K562 (cell line): ENCODE data around the gene OR4S1. TPM values are rescaled to one million over a fixed set of nuclear protein-coding genes. Genes with fewer than 3 reads are reported as not detected.
"Not testable (repeated sequence)": the region's sequence is repeated elsewhere in the genome, so short reads cannot be mapped to it uniquely, and the experiment has no call there.

Experiments
- ATAC-seq: fragments of 200-7000 bp; cut with Tn5 transposase; 3 replicates; pipeline ENCODE4 v1.9.1; 2020; ENCODE audit warnings: moderate library complexity
- BruUV-seq: library from RNA; stranded (reverse); fragments of 400-500 nt; replicated peaks from 2 replicates; lab custom pipeline; 2021; lab: Mats Ljungman, UMichigan
- CTCF ChIA-PET: fragments of 300-600 bp; formaldehyde crosslinking; extraction: SDS; loops from one replicate; lab custom pipeline; 2021; ENCODE audit warnings: low intra/inter-chr PET ratio; lab: Yijun Ruan, JAX
- POLR2A ChIA-PET: fragments of 300-600, 350-650 bp; sonication (Branson Sonifier 250); formaldehyde crosslinking; extraction: SDS; loops from one replicate; lab custom pipeline; 2021; ENCODE audit warnings: antibody characterized with exemption, inconsistent platforms; lab: Yijun Ruan, JAX
- DNase-seq, 4 experiments: peaks; one replicate each; pipeline versions ENCODE4 v3.0.0 to v3.0.0-alpha.2; 2011 to 2018; ENCODE audit warnings: low spot score in 3 of 4, mixed read lengths in 3 of 4; ENCODE audit errors: extremely low read depth in 1 of 4
- FAIRE-seq: peaks from 2 replicates; lab custom pipeline; 2011; peaks lifted over from hg19 to GRCh38; lab: Jason Lieb, UNC
- H2AFZ ChIP-seq: 2 replicates; pipeline ENCODE4 v1.6.0; 2011; ENCODE audit warnings: low read depth, low read length, control low read depth, inconsistent platforms
- H3K27ac ChIP-seq: fragments of 200-600 bp; 3 replicates; pipeline ENCODE4 v1.8.0; 2011; ENCODE audit warnings: low read depth, mild to moderate bottlenecking, control low read depth, inconsistent platforms, low read length, moderate library complexity, mixed read lengths; ENCODE audit errors: extremely low read depth
- H3K27me3 ChIP-seq, 2 experiments: fragments of 300-600 bp in 1 of 2; 2 replicates in 1 of 2; 3 replicates in 1 of 2; pipeline versions ENCODE4 v1.6.0 to v1.8.0; 2011; ENCODE audit warnings: inconsistent platforms in 2 of 2, low read length in 2 of 2, mild to moderate bottlenecking in 1 of 2, mixed read lengths in 1 of 2, moderate library complexity in 1 of 2; ENCODE audit not compliant: control insufficient read depth in 2 of 2, insufficient read depth in 2 of 2
- H3K36me3 ChIP-seq: fragments of 300-600 bp; 3 replicates; pipeline ENCODE4 v1.8.0; 2011; ENCODE audit warnings: mild to moderate bottlenecking, low read length, inconsistent platforms; ENCODE audit not compliant: control insufficient read depth, insufficient read depth
- H3K4me1 ChIP-seq, 2 experiments: fragments of 200-600 bp in 1 of 2; replicated peaks in 1 of 2; 2 replicates in 1 of 2; 3 replicates in 1 of 2; pipeline versions ENCODE4 v1.5.1 to v1.8.0; 2011; ENCODE audit warnings: inconsistent platforms in 2 of 2, low read length in 2 of 2, mild to moderate bottlenecking in 1 of 2, mixed read lengths in 1 of 2, moderate library complexity in 1 of 2; ENCODE audit not compliant: control insufficient read depth in 2 of 2, insufficient read depth in 2 of 2
- H3K4me2 ChIP-seq: 2 replicates; pipeline ENCODE4 v1.6.1; 2011; ENCODE audit warnings: low read length, control low read depth, inconsistent platforms, mixed read lengths; ENCODE audit not compliant: insufficient read depth
- H3K4me3 ChIP-seq: fragments of 200-600 bp; sonication (generic), shearing (Covaris generic); 2 replicates; pipeline ENCODE4 v1.5.1; 2016; ENCODE audit warnings: control low read depth, inconsistent platforms
- H3K79me2 ChIP-seq: fragments of 200-600 bp; 3 replicates; pipeline ENCODE4 v1.8.0; 2011; ENCODE audit warnings: low read length, inconsistent platforms; ENCODE audit not compliant: control insufficient read depth, insufficient read depth
- H3K9ac ChIP-seq, 2 experiments: 2 replicates each; pipeline versions ENCODE4 v1.6.0 to v1.6.1; 2011; ENCODE audit warnings: low read depth in 2 of 2, low read length in 2 of 2, control low read depth in 1 of 2, inconsistent platforms in 1 of 2, mild to moderate bottlenecking in 1 of 2, mixed read lengths in 1 of 2; ENCODE audit not compliant: insufficient read depth in 1 of 2
- H3K9me1 ChIP-seq: one replicate; pipeline ENCODE4 v1.6.0; 2011; ENCODE audit warnings: inconsistent platforms, mild to moderate bottlenecking, low read length, moderate library complexity; ENCODE audit not compliant: control insufficient read depth, insufficient read depth
- H3K9me3 ChIP-seq: replicated peaks from 2 replicates; pipeline ENCODE4 v1.5.1; 2011; ENCODE audit warnings: low read depth, low read length, inconsistent platforms; ENCODE audit not compliant: control insufficient read depth, insufficient read depth
- H4K20me1 ChIP-seq: replicated peaks from 2 replicates; pipeline ENCODE4 v1.6.1; 2011; ENCODE audit warnings: low read length, inconsistent platforms, mixed read lengths; ENCODE audit not compliant: control insufficient read depth, insufficient read depth
- ZNF146 ChIP-seq: IDR thresholded peaks from one replicate; pipeline ENCODE4 v1.6.1; 2018; ENCODE audit warnings: missing compliant biosample characterization; ENCODE audit not compliant: unreplicated experiment
- WGBS: fragments of 100-300 bp; shearing (Covaris generic); methylation state at CpG from one replicate; pipeline ENCODE4 v1.1.6; 2016; ENCODE audit warnings: low coverage, mixed read lengths; ENCODE audit not compliant: insufficient coverage; ENCODE audit errors: missing lambda C conversion rate; 5-methylcytosine and 5-hydroxymethylcytosine counted together
- in situ Hi-C: fragments of 300-500 bp; cut with MboI; formaldehyde crosslinking; loops from 4 replicates; pipeline ENCODE4 v1.15.0; 2018; ENCODE audit warnings: inconsistent platforms, mixed read lengths
- intact Hi-C: fragments of 100-400 bp; cut with micrococcal nuclease; formaldehyde crosslinking; loops from 2 replicates; pipeline ENCODE4 v1.14.2; 2022
- polyA plus RNA-seq, 8 experiments: library from polyadenylated mRNA; depleted of rRNA in 4 of 8; stranded (reverse) in 5 of 8; unstranded in 3 of 8; fragments of >200 nt; fragmentation: Nextera tagmentation in 2 of 8; fragmentation: Illumina TruSeq in 1 of 8; extraction: Ambion mirVana in 2 of 8; extraction: Trizol in 1 of 8; gene quantifications; 2 replicates each; pipeline versions ENCODE4 v1.2.1 to v1.2.3, GENCODE V29; 2011 to 2014; ENCODE audit warnings: inconsistent platforms in 1 of 8, missing spikeins in 1 of 8
- total RNA-seq, 7 experiments: library from RNA; depleted of rRNA in 6 of 7; stranded (reverse); fragments of >200 nt in 6 of 7; fragmentation: Illumina TruSeq in 2 of 7; extraction: Trizol in 2 of 7; gene quantifications; 2 replicates each; pipeline versions ENCODE4 v1.2.1 to v1.2.3, GENCODE V29; 2011 to 2021; ENCODE audit warnings: low replicate concordance in 1 of 7

OR4S1 gene
- total and polyA plus RNA-seq, 9 of the 15 experiments (the other 6 are each of a cell fraction or from before 2014, with no cell fraction given), result not detected

- peak; percentile 65 for TF ChIP-seq ZNF146 (CRISPR knock-in tag)
- TF ChIP-seq, all 486 proteins: peak for 1; not testable (repeated sequence) for 485
- H4K20me1 ChIP-seq, DNase-seq, H3K4me2 ChIP-seq, H3K27ac ChIP-seq, H3K9ac ChIP-seq, H3K4me1 ChIP-seq, BruUV-seq, in situ Hi-C loops, intact Hi-C loops, FAIRE-seq, H3K36me3 ChIP-seq, H3K9me1 ChIP-seq, POLR2A ChIA-PET, ATAC-seq, H2AFZ ChIP-seq, H3K27me3 ChIP-seq, H3K9me3 ChIP-seq, H3K79me2 ChIP-seq, H3K4me3 ChIP-seq, CTCF ChIA-PET: not testable (repeated sequence)
- 0% methylated on average over 2 of the region's 2 CpGs for WGBS
Observed at GRCh38 chr11:48342505-48342904, 36.5 kb downstream of the OR4S1 start.

- BruUV-seq, H3K9me3 ChIP-seq, H3K9ac ChIP-seq, H3K4me1 ChIP-seq, CTCF ChIA-PET, H3K4me2 ChIP-seq, FAIRE-seq, DNase-seq, H2AFZ ChIP-seq, ATAC-seq, H3K27ac ChIP-seq, POLR2A ChIA-PET, H4K20me1 ChIP-seq, H3K79me2 ChIP-seq, in situ Hi-C loops, H3K36me3 ChIP-seq, H3K9me1 ChIP-seq, intact Hi-C loops, H3K27me3 ChIP-seq, H3K4me3 ChIP-seq: not testable (repeated sequence)
- 0% methylated on average over 1 of the region's 5 CpGs for WGBS
Observed at GRCh38 chr11:48346286-48346685, 40.3 kb downstream of the OR4S1 start.
